CD4-positive, alpha-beta T cell treated with Interleukin-21 for 1 hour (primary cell): ENCODE measurements around the gene BSCL2.
"Not testable (repeated sequence)": the region's sequence is repeated elsewhere in the genome, so short reads cannot be mapped to it uniquely, and the experiment has no call there.

ENCODE experiments used
- DNase-seq: peaks from one replicate; pipeline ENCODE4 v3.0.0-alpha.2; 2020

The BSCL2 gene

DNA sequence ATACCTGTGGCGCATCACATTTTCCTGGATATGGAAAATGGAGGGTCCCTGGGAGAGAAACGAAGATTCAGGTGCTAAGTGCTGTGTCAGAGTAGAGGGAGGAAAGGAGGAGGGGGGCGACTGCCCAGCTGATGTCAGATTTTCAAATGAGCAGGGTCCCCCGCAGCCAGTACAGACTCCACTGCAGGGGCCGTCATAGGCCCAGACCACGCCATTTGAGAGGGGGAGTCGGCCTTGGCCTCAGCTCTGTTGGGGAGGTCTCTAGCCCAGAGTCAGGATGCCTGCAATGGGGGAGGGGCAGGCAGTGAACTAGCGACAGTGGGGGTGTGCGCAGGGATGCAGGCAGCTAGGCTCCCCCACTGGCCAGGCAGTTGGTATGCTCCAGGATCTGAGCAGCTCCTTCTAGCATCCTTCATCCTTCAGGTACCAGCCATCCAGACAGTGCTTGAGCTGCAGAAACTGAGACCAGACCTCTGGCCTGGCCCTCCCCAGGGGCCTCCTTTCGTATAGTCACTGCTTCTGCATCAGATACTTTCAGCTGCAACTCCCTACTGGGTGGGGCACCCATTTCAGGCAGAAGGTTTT, at the start of gene BSCL2, which contains the start of gene GNG3:
Gene BSCL2 (minus strand): TSS at position 148 of the 585 bp plus-strand sequence. CDS start 229 bp downstream, outside the sequence.
Gene GNG3 (plus strand): TSS at position 400 of the 585 bp plus-strand sequence. CDS start 620 bp downstream, outside the sequence.
- no peak for DNase-seq

DNA sequence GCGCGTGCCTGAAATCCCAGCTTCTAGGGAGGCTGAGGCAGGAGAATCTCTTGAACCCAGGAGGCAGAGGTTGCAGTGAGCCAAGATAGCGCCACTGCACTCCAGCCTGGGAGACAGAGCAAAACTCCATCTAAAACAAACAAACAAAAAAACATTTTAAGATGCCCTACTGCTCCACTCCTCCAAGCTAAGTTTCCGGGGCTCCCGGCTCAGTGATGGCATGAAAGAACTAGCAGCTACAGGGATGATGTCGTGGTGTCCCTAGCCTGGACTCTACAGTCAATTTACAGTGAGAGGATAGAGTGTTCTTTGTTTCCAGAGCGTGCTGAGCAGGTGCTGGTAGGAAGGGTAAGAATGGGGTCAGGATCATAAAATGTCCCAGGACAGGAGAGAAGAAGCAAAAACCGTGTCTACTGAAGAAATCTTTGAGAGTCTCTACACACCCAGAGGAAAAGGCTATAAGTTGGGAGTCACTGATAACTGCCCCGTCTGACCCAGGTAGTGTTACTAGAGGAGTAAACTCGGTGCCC, 47.9 kb upstream of the BSCL2 start:
- no peak for DNase-seq

DNA sequence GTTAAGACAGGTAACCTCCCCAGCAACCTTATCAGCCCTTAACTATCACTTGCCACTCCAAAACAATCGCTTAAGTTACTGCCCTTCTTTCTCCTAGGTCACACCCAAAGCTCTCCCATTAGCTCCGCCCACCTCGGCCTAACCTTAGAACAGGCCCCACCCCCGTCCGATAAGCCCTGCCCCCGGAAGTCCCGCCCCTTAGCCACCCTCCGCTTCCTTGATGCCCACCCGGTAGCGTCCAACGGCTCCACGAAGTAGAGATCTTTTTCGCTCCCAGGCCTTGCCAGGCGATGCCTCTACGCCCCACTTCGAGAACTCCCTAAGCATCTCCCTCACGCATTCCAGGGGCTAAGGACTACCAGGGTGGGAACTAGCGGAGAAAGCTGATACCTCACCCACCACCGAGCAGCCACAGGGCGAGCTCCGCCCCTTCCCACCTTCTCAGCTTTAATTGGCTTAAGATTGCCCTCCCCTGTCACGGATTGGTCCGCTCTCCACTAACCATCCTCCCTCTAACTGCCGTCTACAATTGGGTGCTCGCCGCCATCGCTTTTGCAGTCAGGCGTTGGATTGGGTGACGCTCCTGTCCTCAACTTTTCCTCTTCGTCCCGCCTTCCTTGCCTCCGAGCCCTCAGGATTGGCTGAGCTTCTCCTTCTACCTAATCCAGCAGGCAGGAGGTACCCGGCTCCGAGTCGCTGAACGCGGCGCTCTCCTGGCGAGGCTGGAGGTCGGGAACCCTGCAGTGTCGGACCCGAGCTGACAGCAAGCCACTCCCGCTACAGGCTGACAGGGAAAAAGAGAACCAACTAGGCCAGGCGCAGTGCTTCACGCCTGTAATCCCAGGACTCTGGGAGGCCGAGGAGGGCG, 46.7 kb upstream of the BSCL2 start, which contains the start of gene ZBTB3:
Gene ZBTB3 (minus strand): TSS at position 425 of the 868 bp plus-strand sequence. CDS start 496 bp downstream, outside the sequence.
- DNase-seq: peak; percentile 99

DNA sequence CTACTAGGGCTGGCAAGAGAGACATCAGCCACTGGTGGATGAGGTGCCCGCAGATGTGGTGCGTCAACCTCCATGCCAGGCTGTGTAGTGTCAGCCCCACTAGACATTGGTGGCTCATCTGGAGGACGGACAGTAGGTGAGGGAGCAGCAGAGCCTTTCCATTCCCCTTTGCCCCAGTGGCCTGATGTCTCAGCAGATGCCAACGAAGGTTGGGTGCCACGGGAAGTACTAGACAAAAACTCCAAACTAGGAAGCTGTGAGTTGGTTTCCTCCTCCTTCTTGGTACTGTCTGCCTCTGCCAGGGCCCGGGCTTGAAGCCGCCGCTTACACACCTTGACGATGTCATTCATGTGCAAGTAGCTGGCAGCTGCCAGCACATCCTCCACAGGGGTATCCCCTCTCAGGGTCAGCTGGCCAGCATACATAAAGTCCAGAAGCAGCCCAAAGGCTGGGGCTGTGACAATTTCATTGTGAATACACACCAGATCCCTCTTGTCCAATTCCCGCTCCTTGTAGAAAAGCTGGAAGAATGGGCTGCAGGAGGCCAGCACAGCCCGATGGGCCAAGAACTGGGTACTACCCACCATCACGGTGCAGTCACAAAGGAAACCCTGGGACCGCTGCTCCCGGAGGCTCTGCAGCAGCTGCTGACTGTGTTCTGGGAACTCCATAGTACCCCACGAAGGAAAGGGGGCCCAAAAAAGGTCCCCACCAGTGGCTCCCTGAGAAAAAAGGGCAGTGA, 45.9 kb upstream of the BSCL2 start:
- no peak for DNase-seq

DNA sequence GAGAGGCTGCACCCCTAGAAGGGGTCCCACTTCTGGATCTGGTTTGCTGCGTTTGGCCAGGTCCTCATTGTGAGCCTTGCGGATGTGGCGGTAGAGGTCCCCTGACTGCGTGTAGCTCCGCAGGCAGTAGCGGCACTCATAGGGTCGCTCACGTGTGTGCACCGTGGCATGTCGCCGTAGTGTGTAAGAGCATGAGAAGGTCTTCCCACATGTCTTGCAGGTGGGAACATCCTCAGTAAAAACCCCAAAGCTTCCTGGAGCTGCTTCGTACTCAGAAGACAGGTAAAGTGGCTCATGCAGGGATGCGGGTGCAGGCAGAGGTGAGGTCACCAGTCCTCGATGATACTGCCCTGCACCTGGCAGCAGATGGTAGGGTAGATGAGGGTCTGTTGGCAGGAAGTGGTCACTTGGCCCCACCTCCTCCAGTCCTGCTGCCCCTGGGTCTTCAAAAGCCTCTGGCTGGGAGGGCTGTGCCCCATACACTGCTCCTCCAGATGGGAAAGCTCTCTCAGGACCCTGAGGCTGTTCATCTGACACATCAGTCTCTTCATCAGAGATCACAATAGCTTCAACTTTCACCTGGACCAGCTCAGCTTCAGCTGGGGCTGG, 45.1 kb upstream of the BSCL2 start:
- DNase-seq: no peak

DNA sequence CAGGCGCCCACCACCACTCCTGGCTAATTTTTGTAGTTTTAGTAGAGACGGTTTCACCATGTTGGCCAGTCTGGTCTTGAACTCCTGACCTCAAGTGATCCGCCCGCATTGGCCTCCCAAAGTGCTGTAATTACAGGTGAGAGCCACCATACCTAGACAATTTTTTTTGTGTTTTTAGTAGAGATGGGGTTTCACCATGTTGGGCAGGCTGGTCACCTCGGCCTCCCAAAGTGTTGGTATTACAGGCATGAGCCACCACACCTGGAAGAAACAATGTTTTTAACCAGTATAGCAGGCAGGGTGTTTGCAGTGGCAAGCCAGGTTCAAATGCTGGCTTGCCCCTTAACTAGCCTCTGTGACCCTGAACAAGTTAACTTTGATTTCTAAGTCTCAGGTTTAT, 42.7 kb upstream of the BSCL2 start:
- DNase-seq: not testable (repeated sequence)

DNA sequence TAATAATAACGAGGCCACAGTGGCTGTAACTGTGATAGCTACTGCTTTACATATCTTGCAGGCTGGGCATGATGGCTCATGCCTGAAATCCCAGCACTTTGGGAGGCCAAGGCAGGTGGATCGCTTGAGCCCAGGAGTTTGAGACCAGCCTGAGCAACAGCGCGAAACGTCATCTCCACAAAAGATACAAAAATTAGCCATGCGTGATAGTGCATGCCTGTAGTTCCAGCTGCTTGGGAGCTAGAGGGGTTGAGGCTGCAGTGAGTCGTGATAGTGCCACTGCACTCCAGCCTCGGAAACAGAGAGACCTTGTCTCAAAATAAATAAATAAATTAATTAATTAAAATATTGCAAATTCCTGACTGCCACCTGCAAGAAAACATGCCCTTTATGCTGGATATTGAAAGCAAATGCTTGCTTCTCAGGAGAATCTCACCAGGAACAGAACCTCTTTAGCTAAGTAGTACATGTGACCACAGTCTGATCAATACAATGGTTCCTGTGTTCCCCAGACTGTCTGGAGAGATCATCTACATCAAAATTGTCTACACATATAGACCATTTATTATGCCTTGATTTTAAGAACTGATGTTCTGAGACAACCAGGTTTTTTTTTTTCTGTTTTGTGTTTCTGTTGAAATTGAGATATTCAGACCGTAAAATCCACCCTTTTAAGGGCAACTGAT, 40.4 kb upstream of the BSCL2 start:
- DNase-seq: no peak

DNA sequence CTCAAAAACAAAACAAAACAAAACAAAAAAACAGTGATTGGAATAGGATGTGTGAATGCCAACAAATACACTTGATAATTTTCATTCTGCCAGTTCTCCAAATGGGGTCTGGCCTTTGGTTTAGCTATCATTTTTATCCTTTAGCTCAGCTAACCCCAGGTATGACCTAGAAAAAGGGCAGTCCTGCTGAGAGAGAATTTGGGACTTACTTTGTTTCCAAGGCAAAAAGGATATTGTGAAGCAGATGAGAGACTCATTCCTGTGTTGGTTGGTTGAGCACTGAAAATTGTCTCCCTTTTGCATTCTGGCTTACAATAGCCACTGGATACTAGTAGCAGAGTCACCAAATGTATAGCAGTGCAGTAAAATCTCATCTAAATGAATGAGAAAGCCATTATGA, 30.0 kb upstream of the BSCL2 start:
- no peak for DNase-seq

DNA sequence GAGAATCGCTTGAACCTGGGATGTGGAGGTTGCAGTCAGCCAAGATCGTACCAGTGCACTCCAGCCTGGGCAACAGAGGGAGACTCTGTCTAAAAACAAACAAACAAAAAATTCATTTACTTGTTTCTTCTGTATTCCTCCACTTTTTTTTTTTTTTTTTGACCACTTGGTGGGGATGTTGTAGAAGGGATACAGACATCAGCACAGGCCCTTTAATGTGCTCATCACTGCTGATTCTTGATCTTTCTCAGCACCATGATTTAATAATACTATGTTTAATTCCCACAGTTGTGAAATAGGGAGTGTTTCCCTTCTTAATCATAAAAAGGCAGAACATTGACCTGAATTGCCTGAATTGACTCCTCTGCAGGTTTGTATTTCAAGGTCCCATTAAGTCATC, 25.6 kb upstream of the BSCL2 start:
- peak; percentile 22 for DNase-seq

DNA sequence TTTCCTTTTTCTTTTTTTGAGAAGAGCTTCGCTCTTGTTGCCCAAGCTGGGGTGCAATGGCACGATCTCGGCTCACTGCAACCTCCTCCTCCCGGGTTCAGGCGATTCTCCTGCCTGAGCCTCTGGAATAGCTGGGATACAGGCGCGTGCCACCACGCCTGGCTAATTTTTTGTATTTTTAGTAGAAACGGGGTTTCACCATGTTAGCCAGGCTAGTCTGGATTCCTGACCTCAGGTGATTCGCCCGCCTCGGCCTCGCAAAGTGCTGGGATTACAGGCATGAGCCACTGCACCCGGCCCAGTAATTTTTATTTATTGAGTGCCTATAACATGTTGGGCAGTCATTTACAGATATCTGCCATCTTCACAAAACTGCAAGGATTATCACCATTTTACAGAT, 22.9 kb upstream of the BSCL2 start:
- DNase-seq: not testable (repeated sequence)

DNA sequence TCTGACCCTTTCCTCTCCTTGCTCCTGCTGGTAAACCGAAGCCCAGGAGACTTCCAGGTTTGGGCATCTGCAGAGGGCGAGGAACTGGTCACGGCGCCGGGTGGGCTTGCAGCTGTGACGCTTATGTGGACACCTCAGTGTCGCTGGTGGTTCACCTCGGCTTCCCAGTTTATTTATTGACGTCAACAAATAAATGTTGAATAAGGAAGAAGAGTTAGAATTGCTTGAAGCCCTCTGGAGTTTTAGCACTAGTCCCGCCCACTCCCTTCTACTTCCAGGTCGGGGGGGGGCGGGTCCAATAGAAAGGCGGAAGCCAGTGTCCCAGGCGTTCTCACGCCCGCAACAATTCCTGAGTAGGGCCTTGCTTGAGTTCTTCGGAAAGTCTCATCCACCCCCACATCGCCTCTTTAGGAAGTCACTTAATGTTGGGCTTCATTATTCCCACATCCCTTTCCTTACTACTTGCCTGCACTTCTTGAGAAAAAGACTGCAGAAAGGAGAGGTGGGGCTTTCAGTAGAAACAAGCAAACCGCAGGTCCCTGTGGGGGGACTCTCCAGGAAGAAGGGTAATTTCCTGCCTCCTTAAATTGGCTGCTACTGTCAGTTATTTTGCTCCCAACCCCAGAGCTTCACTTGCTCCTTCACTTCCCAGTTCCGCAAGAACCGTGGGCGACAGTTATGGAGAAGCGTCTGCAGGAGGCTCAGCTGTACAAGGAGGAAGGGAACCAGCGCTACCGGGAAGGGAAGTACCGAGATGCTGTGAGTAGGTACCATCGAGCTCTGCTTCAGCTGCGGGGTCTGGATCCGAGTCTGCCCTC, 21.2 kb upstream of the BSCL2 start, which contains the start of gene TTC9C:
Gene TTC9C (plus strand): TSS at position 316 of the 818 bp plus-strand sequence. CDS start 363 bp downstream, at position 679.
- DNase-seq: peak; percentile 84

DNA sequence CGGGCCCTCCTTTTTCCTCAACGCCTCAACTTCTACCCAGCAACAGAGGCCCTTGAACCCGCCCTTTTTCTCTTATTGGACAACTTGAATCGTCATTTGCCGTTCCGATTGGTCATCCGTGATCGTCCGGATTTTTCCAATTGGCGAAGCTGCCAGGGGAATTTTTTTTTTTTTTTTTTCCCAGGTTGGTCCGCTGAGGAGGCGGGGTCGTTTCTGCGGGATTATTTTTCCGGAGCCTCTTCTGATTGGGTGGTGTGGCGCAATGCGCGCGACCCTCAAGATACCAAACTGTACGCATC, 20.6 kb upstream of the BSCL2 start:
- DNase-seq: peak; percentile 97

DNA sequence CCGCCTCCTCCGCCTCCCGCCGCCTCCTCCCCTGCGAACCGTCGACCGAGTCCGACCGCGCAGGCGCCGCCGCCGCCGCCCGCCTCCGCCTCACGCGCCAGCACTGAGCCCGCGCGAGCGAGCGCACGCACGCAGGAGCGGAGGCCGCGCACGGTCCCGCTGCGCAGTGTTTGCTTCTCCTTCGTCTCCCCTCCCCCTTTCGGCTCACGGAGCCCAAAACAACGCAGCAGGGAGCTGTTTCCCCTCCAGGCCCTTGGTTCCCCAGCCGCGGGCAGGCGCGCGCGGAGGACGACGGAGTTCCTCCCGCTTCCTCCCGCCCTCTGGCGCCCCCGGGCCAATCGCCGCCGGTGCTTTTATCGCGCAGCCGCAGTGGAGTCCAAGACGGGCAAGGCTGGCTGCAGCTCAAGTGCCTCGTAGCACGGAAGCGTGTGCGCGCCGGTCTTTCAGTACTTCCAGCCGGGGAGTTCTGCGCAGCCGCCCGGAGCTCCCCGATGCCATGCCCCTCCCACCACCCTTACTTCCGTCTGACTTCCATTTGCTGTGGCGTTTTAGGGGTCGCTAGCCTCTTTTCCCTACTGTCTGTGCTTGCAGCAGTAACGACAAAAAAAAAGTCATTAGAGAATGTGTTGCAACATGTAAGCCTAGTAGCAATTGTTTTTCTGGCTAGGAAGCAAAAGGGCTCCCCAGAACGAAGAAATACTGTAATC, 20.1 kb upstream of the BSCL2 start, which contains the start of gene HNRNPUL2:
Gene HNRNPUL2 (minus strand): TSS at position 293 of the 707 bp plus-strand sequence. CDS start 301 bp downstream, outside the sequence.
- peak; percentile 99 for DNase-seq

DNA sequence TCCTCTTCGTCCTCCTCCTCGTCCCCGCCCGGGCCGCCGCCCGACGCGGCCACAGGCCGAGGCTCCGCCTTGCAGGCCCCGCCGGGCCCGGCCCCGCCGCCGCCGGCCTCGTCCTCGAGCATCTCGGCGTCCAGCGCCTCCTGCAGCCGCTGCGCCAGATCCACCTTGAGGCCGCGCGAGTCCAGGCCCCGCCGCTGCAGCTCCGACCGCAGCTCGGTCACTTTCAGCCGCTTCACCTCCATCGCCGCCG, 19.6 kb upstream of the BSCL2 start:
- DNase-seq: no peak

DNA sequence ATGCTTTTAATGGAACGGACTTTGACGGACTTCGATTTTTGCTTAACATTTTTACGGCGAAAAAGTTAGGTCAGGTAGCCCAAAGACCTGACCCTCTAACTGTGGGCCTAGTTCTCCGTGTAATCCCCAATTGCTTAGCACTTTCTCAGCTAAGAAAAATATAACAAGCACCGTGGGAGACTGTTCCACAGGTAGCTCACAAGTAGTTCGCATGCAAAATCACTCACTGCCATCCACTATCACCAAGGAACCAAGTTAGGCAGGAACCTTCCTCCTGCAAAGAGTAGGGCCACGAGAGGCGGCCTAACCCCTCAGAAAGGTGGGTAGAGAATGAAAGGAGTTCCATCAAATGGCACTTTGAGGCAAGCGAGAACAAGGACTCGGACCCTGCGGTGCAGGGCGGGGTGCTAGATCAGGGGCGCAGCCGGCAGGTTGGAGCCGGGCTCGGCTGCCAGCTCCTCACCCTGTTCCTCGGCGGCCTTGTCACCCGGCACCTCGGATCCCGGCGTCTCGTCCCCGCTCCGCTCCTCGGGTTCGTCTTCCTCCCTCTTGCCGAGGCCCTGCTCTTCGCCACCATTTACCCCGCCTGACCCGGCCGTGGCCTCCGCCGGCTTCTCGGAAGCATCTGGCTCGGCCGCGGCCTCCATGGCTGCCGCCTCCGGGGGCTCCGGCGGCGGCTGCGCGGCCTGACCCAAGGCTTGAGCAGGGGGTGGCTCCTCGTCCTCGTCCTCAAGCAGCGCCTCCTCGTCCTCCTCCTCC, 19.1 kb upstream of the BSCL2 start:
- no peak for DNase-seq

DNA sequence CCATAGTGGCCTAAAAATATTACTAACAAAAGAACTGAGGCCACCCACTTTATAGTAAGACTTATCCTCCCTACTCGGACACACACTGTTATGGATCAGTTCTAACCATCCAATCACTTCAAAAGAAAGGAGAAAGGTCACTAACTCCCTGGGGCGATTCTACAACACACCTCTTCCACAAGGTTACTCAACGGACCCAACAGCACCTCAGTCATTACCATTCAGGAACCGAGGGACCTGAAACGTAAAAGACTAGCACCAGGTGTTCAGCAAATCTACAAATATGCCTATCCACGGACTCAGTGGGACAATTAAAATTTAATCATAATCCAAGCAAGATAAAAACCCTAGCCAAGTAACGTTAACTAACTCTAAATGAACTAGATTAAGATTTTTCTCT, 18.4 kb upstream of the BSCL2 start:
- DNase-seq: no peak

DNA sequence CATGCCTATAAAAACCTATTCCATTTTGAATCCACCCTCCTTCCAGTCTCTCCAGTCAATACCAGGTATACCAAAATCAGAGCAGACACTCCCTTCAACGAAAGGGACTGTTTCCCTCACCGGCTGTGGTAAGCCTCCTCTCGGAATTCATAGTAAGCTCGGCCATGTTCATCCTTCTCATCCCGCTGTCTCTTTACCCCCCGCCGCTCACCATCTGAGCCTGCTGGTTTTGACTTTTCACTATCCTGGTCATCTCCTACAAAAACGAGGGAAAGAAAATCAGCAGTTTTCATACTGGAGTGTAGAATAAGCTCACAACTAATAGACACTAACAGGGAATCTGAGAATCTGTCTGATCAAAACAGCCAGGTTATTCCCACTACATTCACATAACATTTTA, 16.9 kb upstream of the BSCL2 start:
- no peak for DNase-seq

DNA sequence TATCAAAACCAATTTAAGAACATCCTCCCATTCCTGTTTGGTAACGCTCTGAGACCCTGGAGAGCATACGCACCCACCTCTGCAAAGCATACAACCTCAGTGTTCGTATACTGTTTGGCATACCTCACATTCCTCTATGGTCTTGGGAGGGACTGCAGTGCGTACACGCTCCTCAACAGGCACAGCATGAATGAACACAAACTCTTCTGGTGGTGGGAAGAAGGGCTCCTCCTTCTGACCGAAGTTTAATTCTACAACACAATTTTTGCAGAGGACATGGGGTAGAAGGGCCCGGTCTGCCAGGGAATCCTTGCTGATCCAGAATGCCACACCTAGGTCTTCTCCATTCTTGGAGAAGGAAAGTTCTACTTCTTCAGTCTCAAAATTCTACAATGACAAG, 14.8 kb upstream of the BSCL2 start:
- DNase-seq: no peak

DNA sequence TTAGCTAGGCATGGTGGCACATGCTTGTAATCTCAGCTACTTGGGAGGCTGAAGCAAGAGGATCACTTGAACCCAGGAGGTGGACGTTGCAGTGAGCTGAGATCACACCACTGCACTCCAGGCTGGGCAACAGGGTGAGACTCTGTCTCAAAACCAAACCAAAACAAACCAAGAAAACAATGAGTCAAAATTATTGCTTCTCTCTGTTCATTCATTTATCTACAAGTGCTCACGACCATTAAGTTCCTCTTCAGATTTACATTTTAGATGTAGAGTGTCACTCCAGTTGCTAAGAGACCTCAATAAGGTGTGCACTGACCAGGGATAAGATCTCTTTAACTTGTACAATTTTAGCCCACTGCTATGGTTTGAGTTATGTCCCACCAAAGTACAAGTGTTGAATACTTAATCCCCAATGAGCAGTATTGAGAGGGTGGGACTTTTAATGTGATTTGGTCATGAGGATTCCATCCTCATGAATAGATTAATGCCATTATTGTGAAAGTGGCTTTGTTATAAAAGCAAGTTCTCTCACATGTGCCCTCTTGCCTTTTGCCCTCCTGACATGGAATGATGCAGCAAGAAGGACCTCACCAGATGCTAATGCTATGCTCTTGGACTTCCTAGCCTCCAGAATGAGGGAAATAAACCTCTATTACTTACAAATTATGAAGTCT, 12.2 kb upstream of the BSCL2 start:
- no peak for DNase-seq
